ENCODE measurements around the gene CEACAM7. TPM values are rescaled to one million over a fixed set of nuclear protein-coding genes. Genes with fewer than 3 reads are reported as not detected.

CEACAM7 gene
- total RNA-seq, 1 experiment from 2014 or later, result not detected

- in situ Hi-C loops (cut with HindIII; ENCODE audit: low pct_unique_long_range_greater_than_20kb, low sequenced_read_pairs), result no loop called here
- DNase-seq (ENCODE audit: low read depth, low spot score), result no peak
Measured at GRCh38 chr19:41703602-41704293, 15.7 kb upstream of the CEACAM7 start.

GRCh38 chr19:41702171-41702651 lies 14.1 kb upstream of the CEACAM7 start:
- in situ Hi-C loops (cut with HindIII; ENCODE audit: low pct_unique_long_range_greater_than_20kb, low sequenced_read_pairs), result no loop called here
- DNase-seq (ENCODE audit: low read depth, low spot score), result peak; percentile 49

GRCh38 chr19:41701401-41702075 lies 13.5 kb upstream of the CEACAM7 start:
- DNase-seq (ENCODE audit: low read depth, low spot score), result peak; percentile 54
- in situ Hi-C loops (cut with HindIII; ENCODE audit: low pct_unique_long_range_greater_than_20kb, low sequenced_read_pairs), result no loop called here

GRCh38 chr19:41700381-41701195 lies 12.5 kb upstream of the CEACAM7 start:
- no peak for DNase-seq (ENCODE audit: low read depth, low spot score)
- in situ Hi-C loops (cut with HindIII; ENCODE audit: low pct_unique_long_range_greater_than_20kb, low sequenced_read_pairs), result no loop called here

- DNase-seq (ENCODE audit: low read depth, low spot score), result no peak
Measured at GRCh38 chr19:41699968-41700323, 11.9 kb upstream of the CEACAM7 start.

GRCh38 chr19:41699231-41699967 lies 11.3 kb upstream of the CEACAM7 start:
- in situ Hi-C loops (cut with HindIII; ENCODE audit: low pct_unique_long_range_greater_than_20kb, low sequenced_read_pairs), result no loop called here
- DNase-seq (ENCODE audit: low read depth, low spot score), result no peak

More at GRCh38 chr19:41699968-41700323, 11.9 kb upstream of the CEACAM7 start:
- in situ Hi-C loops (cut with HindIII; ENCODE audit: low pct_unique_long_range_greater_than_20kb, low sequenced_read_pairs), result no loop called here

- in situ Hi-C loops (cut with HindIII; ENCODE audit: low pct_unique_long_range_greater_than_20kb, low sequenced_read_pairs), result no loop called here
- DNase-seq (ENCODE audit: low read depth, low spot score), result no peak
Measured at GRCh38 chr19:41698746-41699230, 10.7 kb upstream of the CEACAM7 start.

- in situ Hi-C loops (cut with HindIII; ENCODE audit: low pct_unique_long_range_greater_than_20kb, low sequenced_read_pairs), result no loop called here
- no peak for DNase-seq (ENCODE audit: low read depth, low spot score)
Measured at GRCh38 chr19:41697198-41697855, 9.3 kb upstream of the CEACAM7 start.

- in situ Hi-C loops (cut with HindIII; ENCODE audit: low pct_unique_long_range_greater_than_20kb, low sequenced_read_pairs), result no loop called here
- DNase-seq (ENCODE audit: low read depth, low spot score), result no peak
Measured at GRCh38 chr19:41696402-41697197, 8.5 kb upstream of the CEACAM7 start.

- in situ Hi-C loops (cut with HindIII; ENCODE audit: low pct_unique_long_range_greater_than_20kb, low sequenced_read_pairs), result no loop called here
- no peak for DNase-seq (ENCODE audit: low read depth, low spot score)
Measured at GRCh38 chr19:41695745-41696144, 7.7 kb upstream of the CEACAM7 start.

GRCh38 chr19:41694831-41695635 lies 7.0 kb upstream of the CEACAM7 start:
- in situ Hi-C loops (cut with HindIII; ENCODE audit: low pct_unique_long_range_greater_than_20kb, low sequenced_read_pairs), result no loop called here
- no peak for DNase-seq (ENCODE audit: low read depth, low spot score)

GRCh38 chr19:41694196-41694595 lies 6.1 kb upstream of the CEACAM7 start:
- DNase-seq (ENCODE audit: low read depth, low spot score), result no peak

GRCh38 chr19:41691268-41691970 lies 3.3 kb upstream of the CEACAM7 start:
- DNase-seq (ENCODE audit: low read depth, low spot score), result peak; percentile 46
- in situ Hi-C loops (cut with HindIII; ENCODE audit: low pct_unique_long_range_greater_than_20kb, low sequenced_read_pairs), result no loop called here

More at GRCh38 chr19:41694196-41694595, 6.1 kb upstream of the CEACAM7 start:
- in situ Hi-C loops (cut with HindIII; ENCODE audit: low pct_unique_long_range_greater_than_20kb, low sequenced_read_pairs), result no loop called here

- no peak for DNase-seq (ENCODE audit: low read depth, low spot score)
- in situ Hi-C loops (cut with HindIII; ENCODE audit: low pct_unique_long_range_greater_than_20kb, low sequenced_read_pairs), result no loop called here
Measured at GRCh38 chr19:41690801-41691065, 2.7 kb upstream of the CEACAM7 start.

- DNase-seq (ENCODE audit: low read depth, low spot score), result no peak
Measured at GRCh38 chr19:41689993-41690800, 2.1 kb upstream of the CEACAM7 start.

More at GRCh38 chr19:41689993-41690800, 2.1 kb upstream of the CEACAM7 start:
- in situ Hi-C loops (cut with HindIII; ENCODE audit: low pct_unique_long_range_greater_than_20kb, low sequenced_read_pairs), result no loop called here

All from SK-MEL-5 (cell line).